ENCODE data around the gene ADPRS.

ADPRS gene

DNA sequence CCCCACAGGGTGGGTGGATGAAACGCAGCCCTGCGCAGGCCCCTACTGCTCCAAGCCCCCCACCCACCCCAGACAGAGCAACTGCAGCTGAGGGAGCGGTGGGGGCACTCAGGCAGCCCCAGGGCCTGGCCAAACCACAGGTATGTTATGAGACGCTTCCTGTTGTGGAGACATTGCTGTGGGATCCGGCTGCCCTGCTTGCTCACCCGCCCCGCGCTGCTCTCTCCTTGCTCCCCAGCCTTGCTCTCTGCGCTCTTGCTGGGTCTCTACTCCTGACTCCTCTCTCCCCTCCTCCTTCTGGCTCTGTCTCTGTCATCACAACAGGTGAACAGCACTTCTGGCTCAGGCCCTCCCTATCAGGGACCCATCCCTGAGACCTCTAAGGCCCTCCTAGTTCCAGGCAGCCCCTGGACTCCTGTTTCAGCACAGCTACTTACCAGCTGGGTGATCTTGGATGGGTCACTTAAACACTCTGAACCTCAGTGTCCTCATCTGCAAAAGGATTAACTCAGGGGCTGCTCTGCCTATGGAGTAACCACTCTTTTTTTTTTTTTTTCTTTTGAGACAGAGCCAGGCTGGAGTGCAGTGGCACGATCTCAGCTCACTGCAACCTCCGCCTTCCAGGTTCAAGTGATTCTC lies 20.5 kb downstream of the ADPRS start:
- DNase-seq, result no peak
- Histone ChIP-seq H3K27me3 (no peaks in the 10 kb centered on the region), H3K9me3 (no peaks in the 10 kb centered on the region), H3K4me1 (no peaks in the 10 kb centered on the region), H3K36me3 (no peaks in the 10 kb centered on the region), H3K4me3 (ENCODE audit: low read depth, low read length) (no peak overlapping the region)
- TF ChIP-seq, protein P1, sequence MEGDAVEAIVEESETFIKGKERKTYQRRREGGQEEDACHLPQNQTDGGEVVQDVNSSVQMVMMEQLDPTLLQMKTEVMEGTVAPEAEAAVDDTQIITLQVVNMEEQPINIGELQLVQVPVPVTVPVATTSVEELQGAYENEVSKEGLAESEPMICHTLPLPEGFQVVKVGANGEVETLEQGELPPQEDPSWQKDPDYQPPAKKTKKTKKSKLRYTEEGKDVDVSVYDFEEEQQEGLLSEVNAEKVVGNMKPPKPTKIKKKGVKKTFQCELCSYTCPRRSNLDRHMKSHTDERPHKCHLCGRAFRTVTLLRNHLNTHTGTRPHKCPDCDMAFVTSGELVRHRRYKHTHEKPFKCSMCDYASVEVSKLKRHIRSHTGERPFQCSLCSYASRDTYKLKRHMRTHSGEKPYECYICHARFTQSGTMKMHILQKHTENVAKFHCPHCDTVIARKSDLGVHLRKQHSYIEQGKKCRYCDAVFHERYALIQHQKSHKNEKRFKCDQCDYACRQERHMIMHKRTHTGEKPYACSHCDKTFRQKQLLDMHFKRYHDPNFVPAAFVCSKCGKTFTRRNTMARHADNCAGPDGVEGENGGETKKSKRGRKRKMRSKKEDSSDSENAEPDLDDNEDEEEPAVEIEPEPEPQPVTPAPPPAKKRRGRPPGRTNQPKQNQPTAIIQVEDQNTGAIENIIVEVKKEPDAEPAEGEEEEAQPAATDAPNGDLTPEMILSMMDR (IDR thresholded peaks at IDR 0.05; ENCODE audit: low read depth, low read length), result no peak

DNA sequence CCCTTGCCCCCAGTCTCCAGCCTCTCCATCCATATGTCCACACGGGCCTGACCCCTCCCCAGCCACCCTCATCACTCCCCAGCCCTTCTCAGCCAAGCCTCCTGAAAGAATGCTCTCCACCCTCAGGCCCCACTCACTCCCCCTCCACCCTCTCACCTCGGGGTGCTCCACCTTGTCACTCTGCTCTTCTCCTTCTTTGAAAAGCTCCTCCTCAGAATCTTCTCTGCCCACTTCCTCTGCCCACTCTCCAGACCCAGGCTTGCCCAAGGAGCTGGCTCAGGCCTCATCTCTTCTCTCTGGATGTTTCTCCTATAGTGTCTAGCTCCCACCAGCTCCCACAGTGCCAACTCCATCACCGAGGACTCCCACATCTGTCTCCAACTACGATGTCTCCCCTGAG lies 22.5 kb downstream of the ADPRS start:
- Histone ChIP-seq H3K36me3 (no peaks in the 10 kb centered on the region), H3K4me1 (no peaks in the 10 kb centered on the region), H3K9me3 (no peaks in the 10 kb centered on the region), H3K27me3 (no peaks in the 10 kb centered on the region), H3K4me3 (ENCODE audit: low read depth, low read length) (no peak overlapping the region)
- no peak for DNase-seq
- TF ChIP-seq, protein P1 (IDR thresholded peaks at IDR 0.05; ENCODE audit: low read depth, low read length), result no peak

DNA sequence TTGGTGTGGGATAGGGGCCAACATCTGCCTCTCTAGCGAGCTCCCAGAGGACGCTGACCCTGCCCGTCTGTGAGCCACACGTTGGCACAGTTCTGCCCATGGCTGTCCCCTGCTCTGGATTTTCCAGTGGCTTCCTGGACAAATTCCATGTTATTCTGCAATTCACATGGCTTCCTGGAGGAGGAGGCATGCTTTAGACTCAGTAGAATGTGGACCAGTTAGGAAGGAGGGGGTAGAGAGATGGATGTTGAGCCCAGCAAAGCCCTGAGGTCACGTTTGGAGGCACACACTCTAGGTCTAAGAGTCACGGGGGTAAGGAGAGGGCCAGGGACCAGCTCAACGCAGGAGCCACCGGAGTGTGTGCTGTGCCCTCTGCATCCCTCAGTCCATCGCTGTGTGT lies 24.1 kb downstream of the ADPRS start:
- Histone ChIP-seq H3K27me3 (no peaks in the 10 kb centered on the region), H3K9me3 (no peaks in the 10 kb centered on the region), H3K36me3 (no peaks in the 10 kb centered on the region), H3K4me3 (ENCODE audit: low read depth, low read length) (no peak overlapping the region), H3K4me1 (no peaks in the 10 kb centered on the region)
- TF ChIP-seq, protein P1 (IDR thresholded peaks at IDR 0.05; ENCODE audit: low read depth, low read length), result no peak
- DNase-seq, result no peak

DNA sequence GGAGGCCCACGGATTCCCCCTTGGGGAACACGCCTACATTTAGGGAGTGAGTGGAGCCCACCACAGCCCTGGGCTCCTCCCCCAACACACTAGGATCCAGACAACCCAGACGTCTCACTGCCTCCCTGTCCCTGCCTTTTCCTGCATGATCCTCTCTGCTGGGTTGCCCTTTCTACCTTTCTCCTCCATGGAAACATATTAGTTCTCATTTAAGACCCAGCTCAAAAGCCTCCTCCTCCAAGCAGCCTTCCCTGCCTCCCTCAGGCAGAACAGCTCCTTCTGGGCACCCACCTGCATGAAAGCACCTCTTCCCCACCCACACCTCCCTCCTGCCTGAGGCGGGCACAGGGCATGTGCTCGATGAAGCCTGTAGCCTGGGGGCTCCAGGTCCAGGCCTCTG lies 25.7 kb downstream of the ADPRS start:
- Histone ChIP-seq H3K27me3 (no peaks in the 10 kb centered on the region), H3K4me3 (ENCODE audit: low read depth, low read length) (no peak overlapping the region), H3K36me3 (no peaks in the 10 kb centered on the region), H3K9me3 (no peaks in the 10 kb centered on the region), H3K4me1 (no peaks in the 10 kb centered on the region)
- no peak for DNase-seq
- TF ChIP-seq, protein P1 (IDR thresholded peaks at IDR 0.05; ENCODE audit: low read depth, low read length), result no peak

DNA sequence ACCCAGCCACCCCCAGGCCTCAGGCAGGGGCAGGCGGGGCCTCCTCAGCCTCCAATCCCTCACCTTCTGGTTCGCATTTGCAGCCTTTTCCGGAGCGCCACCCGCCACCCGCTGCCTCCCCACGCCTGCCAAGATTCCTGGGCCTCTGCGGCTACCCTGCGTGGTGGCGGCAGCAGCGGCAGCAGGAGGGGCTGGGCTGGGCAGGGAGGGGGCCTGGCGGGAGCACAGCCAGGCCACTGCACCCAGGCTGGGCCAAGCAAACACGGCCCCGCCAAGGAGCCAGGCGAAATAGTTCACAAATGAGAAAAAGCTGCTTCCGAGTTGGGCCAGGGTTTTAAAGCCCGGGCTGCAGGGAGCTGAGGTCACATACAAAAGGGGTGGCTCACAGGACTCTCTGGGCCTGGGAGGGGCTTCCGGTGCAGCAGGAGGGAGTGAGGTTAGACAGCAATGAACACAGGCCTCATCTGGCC lies 26.5 kb downstream of the ADPRS start:
- DNase-seq, result no peak
- H3K27me3 ChIP-seq, result no peaks in the 10 kb centered on the region
- H3K36me3 ChIP-seq, result no peaks in the 10 kb centered on the region
- H3K4me1 ChIP-seq, result no peaks in the 10 kb centered on the region
- H3K4me3 ChIP-seq (ENCODE audit: low read depth, low read length), result no peak overlapping the region
- H3K9me3 ChIP-seq, result no peaks in the 10 kb centered on the region
- TF ChIP-seq, protein P1 (IDR thresholded peaks at IDR 0.05; ENCODE audit: low read depth, low read length), result no peak

DNA sequence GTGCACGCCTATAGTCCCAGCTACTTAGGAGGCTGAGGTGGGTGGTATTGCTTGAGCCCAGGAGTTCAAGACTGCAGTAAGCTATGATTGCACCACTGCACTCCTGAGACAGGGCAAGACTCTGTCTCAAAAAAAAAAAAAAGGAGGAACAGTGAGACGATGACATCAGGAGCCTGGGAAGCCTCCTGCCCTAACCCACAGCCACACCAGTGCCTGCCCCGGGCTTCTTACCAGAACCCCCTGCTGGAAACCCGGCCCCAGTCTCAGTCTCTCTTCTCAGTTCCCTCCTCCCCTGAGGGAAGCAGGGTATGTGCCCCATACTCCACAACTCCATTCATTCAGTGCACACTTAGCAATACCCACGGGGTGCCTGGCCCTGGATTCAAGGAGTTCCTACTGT lies 27.2 kb downstream of the ADPRS start:
- Histone ChIP-seq H3K27me3 (no peaks in the 10 kb centered on the region), H3K4me1 (no peaks in the 10 kb centered on the region), H3K36me3 (no peaks in the 10 kb centered on the region), H3K9me3 (no peaks in the 10 kb centered on the region), H3K4me3 (ENCODE audit: low read depth, low read length) (no peak overlapping the region)
- DNase-seq, result no peak
- TF ChIP-seq, protein P1 (IDR thresholded peaks at IDR 0.05; ENCODE audit: low read depth, low read length), result no peak

Measured in BE2C (cell line).